Measurements from ENCODE around the gene KANK4.

The KANK4 gene

GRCh38 chr1:62317021-62317768 lies 2.0 kb downstream of the KANK4 start:
- TF ChIP-seq CTCF (IDR thresholded peaks at IDR 0.05; ENCODE audit: control extremely low read depth, extremely low read depth, low read depth, missing control alignments): no peak
- no peak for DNase-seq (ENCODE audit: extremely low spot score)
- CTCF ChIA-PET: interaction anchor here (1.2 kb wide), 1 partner anchor 11 kb away, joined by 3 read pairs; no protein-coding TSS in a partner anchor
- POLR2A ChIA-PET: no interaction called here

GRCh38 chr1:62316135-62316534 lies 3.1 kb downstream of the KANK4 start:
- ChIA-PET CTCF (no interaction called here), POLR2A (no interaction called here)
- TF ChIP-seq CTCF (IDR thresholded peaks at IDR 0.05; ENCODE audit: control extremely low read depth, extremely low read depth, low read depth, missing control alignments): no peak
- DNase-seq (ENCODE audit: extremely low spot score): no peak

GRCh38 chr1:62315387-62315786 lies 3.8 kb downstream of the KANK4 start:
- DNase-seq (ENCODE audit: extremely low spot score): no peak
- TF ChIP-seq CTCF (IDR thresholded peaks at IDR 0.05; ENCODE audit: control extremely low read depth, extremely low read depth, low read depth, missing control alignments): no peak
- ChIA-PET CTCF (interaction anchor here (1.2 kb wide), 1 partner anchor 11 kb away, joined by 4 read pairs; no protein-coding TSS in a partner anchor), POLR2A (no interaction called here)

- no peak for DNase-seq (ENCODE audit: extremely low spot score)
- ChIA-PET POLR2A (no interaction called here), CTCF (interaction anchor here (1.2 kb wide), 1 partner anchor 10 kb away, joined by 4 read pairs; no protein-coding TSS in a partner anchor)
These were observed 4.5 kb downstream of the KANK4 start for GRCh38 chr1:62314454-62315350.

GRCh38 chr1:62312698-62313097 lies 6.5 kb downstream of the KANK4 start:
- no peak for DNase-seq (ENCODE audit: extremely low spot score)
- POLR2A ChIA-PET: no interaction called here
- CTCF ChIA-PET: interaction anchor here (1.2 to 1.3 kb wide), 2 partner anchors 10 to 12 kb away, joined by 3 read pairs; no protein-coding TSS in a partner anchor
- TF ChIP-seq CTCF (IDR thresholded peaks at IDR 0.05; ENCODE audit: control extremely low read depth, extremely low read depth, low read depth, missing control alignments): no peak

More at GRCh38 chr1:62314454-62315350, 4.5 kb downstream of the KANK4 start:
- TF ChIP-seq CTCF (IDR thresholded peaks at IDR 0.05; ENCODE audit: control extremely low read depth, extremely low read depth, low read depth, missing control alignments): no peak

- ChIA-PET CTCF (interaction anchor here (0.9 to 1.4 kb wide), 3 partner anchors 11 to 17 kb away, joined by 3 to 5 read pairs (median 4); no protein-coding TSS in a partner anchor), POLR2A (no interaction called here)
- DNase-seq (ENCODE audit: extremely low spot score): no peak
- TF ChIP-seq CTCF (IDR thresholded peaks at IDR 0.05; ENCODE audit: control extremely low read depth, extremely low read depth, low read depth, missing control alignments): no peak
These were observed 7.7 kb downstream of the KANK4 start for GRCh38 chr1:62311473-62311943.
